Aorta (tissue), 5 donors: ENCODE data around the gene FTO. TPM values are rescaled to one million over a fixed set of nuclear protein-coding genes. Genes with fewer than 3 reads are reported as not detected.
"Not testable (repeated sequence)": the region's sequence is repeated elsewhere in the genome, so short reads cannot be mapped to it uniquely, and the experiment has no call there.

Experiments used
- ATAC-seq: fragments of 200-7000 bp; cut with Tn5 transposase; one replicate; pipeline ENCODE4 v1.9.1; 2022; ENCODE audit warnings: moderate library complexity; ENCODE audit not compliant: low FRiP score
- DNase-seq, 2 donors: peaks; one replicate each; pipeline ENCODE4 v3.0.0-alpha.2; 2020
- H3K27ac ChIP-seq, 2 donors: one replicate each; pipeline ENCODE4 v1.5.1; 2013; ENCODE audit warnings: low read length in 2 of 2, mild to moderate bottlenecking in 2 of 2, moderate library complexity in 2 of 2, control low read depth in 1 of 2, inconsistent platforms in 1 of 2, low read depth in 1 of 2
- H3K27me3 ChIP-seq, 2 donors: one replicate each; pipeline ENCODE4 v1.6.1; 2013; ENCODE audit warnings: control low read depth in 1 of 2, low read length in 1 of 2, mild to moderate bottlenecking in 1 of 2, moderate library complexity in 1 of 2; ENCODE audit not compliant: insufficient read depth in 2 of 2, control insufficient read depth in 1 of 2
- H3K36me3 ChIP-seq, 2 donors: one replicate each; pipeline ENCODE4 v1.6.1; 2013; ENCODE audit warnings: control low read depth in 1 of 2, low read length in 1 of 2, mild to moderate bottlenecking in 1 of 2; ENCODE audit not compliant: insufficient read depth in 2 of 2, control insufficient read depth in 1 of 2
- H3K4me1 ChIP-seq, 2 donors: one replicate each; pipeline ENCODE4 v1.6.1; 2013; ENCODE audit warnings: low read length in 2 of 2, control low read depth in 1 of 2, mild to moderate bottlenecking in 1 of 2, moderate library complexity in 1 of 2; ENCODE audit not compliant: insufficient read depth in 2 of 2, control insufficient read depth in 1 of 2
- H3K4me3 ChIP-seq, 2 donors: one replicate each; pipeline ENCODE4 v1.5.1; 2013; ENCODE audit warnings: low read length in 2 of 2, control low read depth in 1 of 2, mild to moderate bottlenecking in 1 of 2
- H3K9me3 ChIP-seq: one replicate; pipeline ENCODE4 v1.6.1; 2013; ENCODE audit warnings: mild to moderate bottlenecking, low read length; ENCODE audit not compliant: control insufficient read depth
- WGBS, 2 donors: extraction: QIAGEN DNeasy Blood & Tissue Kit; methylation state at CpG; one replicate each; pipeline ENCODE4 v1.1.7; 2013; 5-methylcytosine and 5-hydroxymethylcytosine counted together
- intact Hi-C, 2 donors: fragments of 100-400 bp; cut with DNase I; formaldehyde crosslinking; loops; one replicate each; pipeline versions ENCODE4 v1.14.2 to v1.15.0; 2022
- polyA plus RNA-seq, 2 donors: library from polyadenylated mRNA; stranded (reverse); fragments of 200-250 nt; gene quantifications; one replicate each; pipeline ENCODE4 v1.2.3, GENCODE V29; 2013
- total RNA-seq, 2 donors: library from RNA; stranded (reverse); fragmentation: NEBNext Ultra II Directional; extraction: Animal tissue kit (Norgen Biotek cat#: 25700); gene quantifications; one replicate each; pipeline ENCODE4 v1.2.1, GENCODE V29; 2021
- donor health status: healthy with polysubstance abuse.
- donor health status: Bipolar disorder and iron deficiency.
- donor health status: DM: no; HTN: no; CAD: no.
- donor health status: DM: no; HTN: no; CAD: no.
- donor health status: DM: yes; HTN: yes; CAD: no.

FTO gene
- total and polyA plus RNA-seq, 4 donors: 17.9 to 97.7 (median 55.6) TPM

DNA sequence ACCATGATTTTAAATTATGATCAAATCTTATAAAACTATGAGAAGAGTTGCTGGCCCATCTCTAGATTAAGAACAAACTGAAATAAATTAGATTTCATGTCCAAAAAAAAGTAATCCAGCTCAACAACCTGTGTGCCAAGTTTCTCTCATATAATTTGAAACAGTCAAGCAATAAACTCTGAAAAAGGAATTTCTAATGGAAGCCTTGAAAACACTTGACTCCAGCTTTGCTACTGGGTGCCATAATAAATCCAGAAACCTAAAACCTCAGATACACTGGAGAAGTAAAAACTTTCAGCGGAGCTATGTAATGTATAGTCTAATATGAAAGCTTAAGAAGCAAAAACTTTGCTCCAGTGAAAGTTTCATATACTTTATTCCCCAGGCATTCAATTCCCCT, 25.8 kb upstream of the FTO start:
- H3K4me3 ChIP-seq: no peak overlapping the region
- no peaks in the 10 kb centered on the region for H3K27me3 ChIP-seq
- H3K9me3 ChIP-seq: no peaks in the 10 kb centered on the region
- 52 to 56% methylated on average over 1 of the region's 1 CpG for WGBS, 2 donors
- no peaks in the 10 kb centered on the region for H3K36me3 ChIP-seq
- DNase-seq (no peak), ATAC-seq (no peak)
- intact Hi-C loops: no loop called here
- no peak overlapping the region for H3K27ac ChIP-seq
- H3K4me1 ChIP-seq: no peaks in the 10 kb centered on the region

DNA sequence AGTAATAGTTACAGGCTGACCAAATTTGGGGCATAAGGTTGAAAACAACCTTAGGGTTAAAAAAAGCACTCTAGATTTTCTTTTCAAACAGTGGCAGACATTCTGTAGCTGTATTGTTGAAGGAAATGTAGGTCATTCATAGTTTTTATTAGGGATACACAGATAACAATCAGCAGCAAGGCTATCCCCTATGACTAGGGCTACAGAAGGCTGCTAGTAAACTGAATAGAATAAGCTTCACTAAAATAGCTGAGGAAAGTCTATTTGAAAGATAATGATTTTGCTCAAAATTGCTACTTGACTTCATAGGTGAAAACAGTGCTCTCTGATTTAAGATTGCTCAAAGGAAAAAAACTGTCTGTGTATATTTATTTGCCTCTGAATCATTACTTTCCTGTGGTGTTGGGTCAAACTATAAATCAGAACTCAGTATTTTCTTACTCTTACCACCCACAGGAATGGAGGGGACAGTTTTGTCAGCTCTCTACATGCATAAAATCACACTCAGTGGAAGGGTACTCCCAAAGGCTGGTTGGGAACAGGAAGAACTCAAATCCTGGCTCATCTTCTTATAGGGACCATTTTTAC, 25.1 kb upstream of the FTO start:
- Histone ChIP-seq H3K9me3 (no peaks in the 10 kb centered on the region), H3K27ac (no peak overlapping the region), H3K36me3 (no peaks in the 10 kb centered on the region), H3K4me3 (no peak overlapping the region), H3K4me1 (no peaks in the 10 kb centered on the region), H3K27me3 (no peaks in the 10 kb centered on the region)
- no peak for ATAC-seq
- intact Hi-C loops: no loop called here
- no peak for DNase-seq

DNA sequence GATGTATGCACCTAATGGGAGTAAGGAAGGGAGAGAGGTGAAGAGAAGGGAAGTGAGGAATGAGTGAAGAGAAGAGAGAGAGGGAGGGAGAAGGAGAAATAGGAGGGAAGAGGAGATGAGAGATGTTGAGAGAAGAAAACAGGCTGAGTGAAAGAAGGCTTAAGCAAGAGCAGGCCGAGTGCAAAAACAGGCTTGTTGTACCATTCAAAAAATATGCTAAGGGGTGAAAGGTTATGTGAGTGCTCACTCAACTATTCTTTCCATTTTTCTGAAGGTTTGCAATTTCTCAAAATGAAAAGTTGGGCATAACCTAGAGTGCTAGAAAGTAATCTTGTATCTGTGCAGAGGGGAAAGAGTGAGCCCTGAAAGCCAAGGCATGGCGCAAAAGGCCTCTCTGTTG, 23.2 kb upstream of the FTO start:
- Histone ChIP-seq H3K4me3 (no peak overlapping the region), H3K27me3 (no peaks in the 10 kb centered on the region), H3K9me3 (no peaks in the 10 kb centered on the region), H3K36me3 (no peaks in the 10 kb centered on the region), H3K27ac (no peak overlapping the region), H3K4me1 (no peaks in the 10 kb centered on the region)
- 89 to 91% methylated on average over 2 of the region's 2 CpGs for WGBS, 2 donors
- intact Hi-C loops: no loop called here
- no peak for DNase-seq
- no peak for ATAC-seq

DNA sequence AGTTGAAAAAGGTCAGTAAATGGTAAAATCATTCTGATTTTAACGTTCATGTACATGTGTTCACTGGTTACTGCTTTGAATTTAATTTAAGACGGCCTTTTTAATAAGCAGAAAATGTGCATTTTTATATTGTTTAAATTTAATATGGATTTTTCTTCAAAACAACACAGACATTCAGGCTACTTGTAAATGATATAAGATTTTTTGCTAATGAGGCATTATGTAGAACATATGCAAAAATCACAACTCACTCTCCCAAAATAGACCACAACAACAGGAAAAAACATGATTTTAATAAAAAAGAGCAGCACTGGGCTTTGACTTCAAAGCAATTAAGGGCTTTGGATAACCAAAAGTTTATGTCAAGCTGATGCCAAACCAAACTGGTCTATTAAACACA, 22.6 kb upstream of the FTO start:
- WGBS, 2 donors: 70 to 74% methylated on average over 2 of the region's 2 CpGs
- H3K9me3 ChIP-seq: no peaks in the 10 kb centered on the region
- no peak overlapping the region for H3K27ac ChIP-seq
- no peaks in the 10 kb centered on the region for H3K36me3 ChIP-seq
- no peaks in the 10 kb centered on the region for H3K4me1 ChIP-seq
- H3K27me3 ChIP-seq: no peaks in the 10 kb centered on the region
- no peak for DNase-seq
- H3K4me3 ChIP-seq: no peak overlapping the region
- ATAC-seq: no peak
- intact Hi-C loops: no loop called here

DNA sequence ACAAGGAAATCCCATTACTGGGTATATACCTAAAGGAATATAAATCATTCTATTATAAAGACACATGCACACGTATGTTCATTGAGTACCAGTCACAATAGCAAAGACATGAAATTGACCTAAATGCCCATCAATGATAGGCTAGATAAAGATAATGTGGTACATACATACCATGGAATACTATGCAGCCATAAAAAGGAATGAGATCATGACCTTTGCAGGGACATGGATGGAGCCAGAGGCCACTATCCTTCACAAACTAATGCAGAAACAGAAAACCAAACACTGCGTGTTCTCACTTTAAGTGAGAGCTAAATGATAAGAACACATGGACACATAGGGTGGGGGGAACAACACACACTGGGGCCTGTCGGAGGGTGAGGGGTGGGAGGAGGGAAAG, 18.6 kb upstream of the FTO start:
- H3K36me3 ChIP-seq, ATAC-seq, H3K4me3 ChIP-seq, H3K9me3 ChIP-seq, DNase-seq, H3K27me3 ChIP-seq, H3K27ac ChIP-seq, intact Hi-C loops, H3K4me1 ChIP-seq: not testable (repeated sequence)
- WGBS, 2 donors: 95 to 97% methylated on average over 3 of the region's 3 CpGs

DNA sequence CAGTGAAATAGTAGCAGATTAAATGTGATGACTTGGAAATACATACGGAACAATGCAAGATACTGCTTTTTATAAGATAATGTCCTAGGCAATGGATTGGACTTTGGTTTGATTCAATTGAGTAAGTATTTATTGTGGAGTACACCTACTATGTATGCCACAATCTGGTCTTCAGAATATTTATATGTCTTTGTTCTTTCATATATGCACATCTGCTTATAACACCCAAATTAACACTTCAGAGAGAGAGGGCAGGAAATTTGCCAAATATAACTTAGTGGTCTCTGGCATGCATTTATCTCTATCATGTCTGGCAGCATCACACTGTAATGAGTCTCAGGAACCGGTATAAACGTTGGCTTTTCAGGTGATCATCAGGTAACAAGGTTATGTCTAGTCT, 17.2 kb upstream of the FTO start:
- 74 to 78% methylated on average over 3 of the region's 3 CpGs for WGBS, 2 donors
- Histone ChIP-seq H3K27ac (no peak overlapping the region), H3K36me3 (no peaks in the 10 kb centered on the region), H3K9me3 (no peaks in the 10 kb centered on the region), H3K27me3 (no peaks in the 10 kb centered on the region), H3K4me3 (no peak overlapping the region), H3K4me1 (no peaks in the 10 kb centered on the region)
- intact Hi-C loops: no loop called here
- DNase-seq: no peak
- no peak for ATAC-seq

DNA sequence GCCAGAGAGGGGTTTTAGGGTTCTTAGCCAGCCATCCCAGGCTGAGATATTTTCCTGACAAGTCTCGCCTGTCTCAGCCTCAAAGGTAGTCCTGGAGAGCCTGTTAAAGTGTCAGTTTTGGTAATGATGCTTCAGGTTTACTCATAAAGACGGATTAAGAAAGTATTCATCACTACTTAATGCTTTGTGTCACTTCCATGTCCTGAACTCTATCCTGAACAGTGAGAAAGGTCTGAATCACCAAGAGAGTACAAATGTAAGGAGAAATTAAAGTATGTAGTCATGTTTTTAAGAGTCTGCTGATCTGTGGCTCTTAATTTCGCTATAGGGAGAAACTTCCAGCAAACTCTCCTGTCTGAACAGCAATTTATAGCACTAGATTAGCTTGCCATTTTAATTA, 14.3 kb upstream of the FTO start:
- 97 to 100% methylated on average over 3 of the region's 3 CpGs for WGBS, 2 donors
- no peaks in the 10 kb centered on the region for H3K9me3 ChIP-seq
- intact Hi-C loops: no loop called here
- H3K27ac ChIP-seq: no peak overlapping the region
- DNase-seq (no peak), ATAC-seq (no peak)
- no peaks in the 10 kb centered on the region for H3K4me1 ChIP-seq
- no peaks in the 10 kb centered on the region for H3K36me3 ChIP-seq
- no peaks in the 10 kb centered on the region for H3K27me3 ChIP-seq
- H3K4me3 ChIP-seq: no peak overlapping the region

DNA sequence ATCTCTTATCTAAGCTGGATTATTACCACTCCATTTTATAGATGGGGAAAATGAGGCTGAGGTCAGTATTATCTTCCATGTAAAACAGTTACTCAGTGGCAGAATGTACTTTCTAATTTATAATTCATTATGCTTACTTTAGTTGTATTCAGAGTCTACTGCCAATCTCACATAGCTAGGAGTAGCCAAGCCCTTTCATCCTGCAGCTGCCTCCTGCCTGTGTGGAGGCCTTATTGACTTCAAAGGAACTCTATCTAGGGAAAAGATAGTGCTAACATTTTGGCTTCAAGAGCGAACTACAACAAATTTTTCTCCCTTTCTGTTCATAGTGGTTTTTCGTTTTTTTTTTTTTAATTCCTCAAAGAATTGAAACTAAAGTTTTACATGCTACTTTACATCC, 13.2 kb upstream of the FTO start:
- no peak for ATAC-seq
- intact Hi-C loops: no loop called here
- no peaks in the 10 kb centered on the region for H3K4me1 ChIP-seq
- H3K9me3 ChIP-seq: no peaks in the 10 kb centered on the region
- no peak for DNase-seq
- H3K27ac ChIP-seq: no peak overlapping the region
- peaks cover 0 to 2% of the 10 kb centered on the region in 2 donors for H3K36me3 ChIP-seq
- H3K27me3 ChIP-seq: no peaks in the 10 kb centered on the region
- no peak overlapping the region for H3K4me3 ChIP-seq
- 91 to 94% methylated on average over 2 of the region's 2 CpGs for WGBS, 2 donors

DNA sequence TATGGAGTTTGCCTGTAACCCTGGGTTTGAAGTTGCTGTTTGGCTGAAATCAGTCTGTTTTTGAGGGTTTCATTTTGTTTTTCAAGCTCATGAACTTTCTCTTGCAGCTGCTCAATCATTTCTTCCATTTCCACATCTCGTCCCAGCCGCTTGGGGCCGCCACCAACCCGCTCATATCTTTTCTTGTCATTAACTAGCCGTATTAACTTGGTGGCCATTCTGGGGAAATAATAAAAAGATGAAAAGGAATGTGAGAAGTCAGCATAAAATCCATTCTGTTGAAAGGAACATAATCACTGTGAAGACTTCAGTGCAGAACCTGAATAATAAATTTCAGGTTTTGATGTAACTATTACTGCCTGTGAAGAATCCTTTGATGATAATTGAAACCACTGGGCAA, 11.8 kb upstream of the FTO start:
- 91 to 93% methylated on average over 5 of the region's 5 CpGs for WGBS, 2 donors
- H3K9me3 ChIP-seq: no peaks in the 10 kb centered on the region
- DNase-seq (no peak), ATAC-seq (no peak)
- H3K27me3 ChIP-seq: no peaks in the 10 kb centered on the region
- H3K4me3 ChIP-seq: no peak overlapping the region
- H3K4me1 ChIP-seq: no peaks in the 10 kb centered on the region
- intact Hi-C loops: no loop called here
- H3K36me3 ChIP-seq: peaks cover 0 to 2% of the 10 kb centered on the region in 2 donors
- no peak overlapping the region for H3K27ac ChIP-seq
